ENCODE data around the gene HKDC1. TPM values are rescaled to one million over a fixed set of nuclear protein-coding genes. Genes with fewer than 3 reads are reported as not detected.

The HKDC1 gene
- total and polyA plus RNA-seq, 10 of the 15 experiments (the other 5 are each of a cell fraction or from before 2014, with no cell fraction given): 0.04 to 0.34 (median 0.13) TPM; not detected in 5

GRCh38 chr10:69176823-69177222 is 43.3 kb upstream of the HKDC1 start:
- no TSS peak for BruUV-seq (replicated peaks)
- 67% methylated on average over 2 of the region's 2 CpGs for WGBS (ENCODE audit: insufficient coverage, insufficient replicate concordance, low lambda C conversion rate, missing lambda C conversion rate)
- no peak overlapping the region for H2AFZ ChIP-seq (ENCODE audit: control insufficient read depth, low read depth, low read length)
- POLR2A ChIA-PET: no interaction called here
- H3K27ac ChIP-seq (ENCODE audit: control insufficient read depth, insufficient read depth): no peak overlapping the region
- H3K9me3 ChIP-seq (replicated peaks; ENCODE audit: control insufficient read depth, insufficient read depth, low read length): no peaks in the 10 kb centered on the region
- peaks cover 18% of the 10 kb centered on the region for H3K79me2 ChIP-seq (ENCODE audit: control insufficient read depth, insufficient read depth, low read length)
- H3K36me3 ChIP-seq (ENCODE audit: control insufficient read depth in 2 of 2, insufficient read depth in 2 of 2, low read length in 1 of 2): peaks cover 0 to 3% of the 10 kb centered on the region in 2 experiments; a peak in 2 of 4 replicates
- no peak overlapping the region for H3K9ac ChIP-seq (ENCODE audit: control insufficient read depth, insufficient read depth, low read length)
- SMC1A ChIA-PET (ENCODE audit: uncharacterized antibody, unreplicated experiment): no interaction called here
- RAD21 ChIA-PET (ENCODE audit: unreplicated experiment): no interaction called here
- TF ChIP-seq PML (IDR thresholded peaks at IDR 0.05; ENCODE audit: low read length): no peak
- TF ChIP-seq E4F1 (IDR thresholded peaks at IDR 0.05; ENCODE audit: borderline replicate concordance, partially characterized antibody): no peak
- TF ChIP-seq ZNF217 (IDR thresholded peaks at IDR 0.05): no peak
- no peak for TF ChIP-seq ZZZ3 (IDR thresholded peaks at IDR 0.05; ENCODE audit: control insufficient read depth, insufficient read length, low read depth)
- no peak for TF ChIP-seq TCF7 (IDR thresholded peaks at IDR 0.05; ENCODE audit: borderline replicate concordance)
- no peak for TF ChIP-seq CBX5 (IDR thresholded peaks at IDR 0.05; ENCODE audit: low read depth)
- TF ChIP-seq DPF2 (IDR thresholded peaks at IDR 0.05): no peak
- TF ChIP-seq MTA3 (IDR thresholded peaks at IDR 0.05; ENCODE audit: borderline replicate concordance, low read length): no peak
- TF ChIP-seq MTA2 (IDR thresholded peaks at IDR 0.05; ENCODE audit: low read depth): no peak
- TF ChIP-seq MEF2B (IDR thresholded peaks at IDR 0.05; ENCODE audit: partially characterized antibody, poor library complexity, severe bottlenecking): no peak
- no peak for TF ChIP-seq BMI1 (IDR thresholded peaks at IDR 0.05; ENCODE audit: borderline replicate concordance)
- TF ChIP-seq EP300 (IDR thresholded peaks at IDR 0.05; ENCODE audit: borderline replicate concordance in 1 of 2, control insufficient read depth in 1 of 2, low read depth in 2 of 2, low read length in 2 of 2): no peak
- no peak for TF ChIP-seq KAT2A (conservative IDR thresholded peaks at IDR 0.05; ENCODE audit: control insufficient read depth, low read depth, low read length)
- FAIRE-seq: no peak
- no peak overlapping the region for H3K4me2 ChIP-seq (ENCODE audit: control insufficient read depth, insufficient read depth)
- H4K20me1 ChIP-seq (ENCODE audit: control insufficient read depth, insufficient read depth): no peaks in the 10 kb centered on the region
- no peak for DNase-seq (ENCODE audit: low read depth, low spot score)
- no peak for ATAC-seq
- H3K4me3 ChIP-seq: no peak overlapping the region
- no peaks in the 10 kb centered on the region for H3K27me3 ChIP-seq (replicated peaks in 1 of 2; ENCODE audit: control insufficient read depth in 2 of 2, insufficient read depth in 2 of 2, low read length in 1 of 2)
- peaks cover 10% of the 10 kb centered on the region; the same call in 1 of the 2 replicates for H3K4me1 ChIP-seq (ENCODE audit: control insufficient read depth, insufficient read depth, low read length)
- CTCF ChIA-PET: no interaction called here
- intact Hi-C loops (cut with micrococcal nuclease; ENCODE audit: unreplicated experiment) (no loop called here), in situ Hi-C loops (cut with MboI) (no loop called here)

Data from GM12878 (cell line).